SJCRH30 (cell line): ENCODE data around the gene DENND6A. TPM values are rescaled to one million over a fixed set of nuclear protein-coding genes. Genes with fewer than 3 reads are reported as not detected.
"Not testable (repeated sequence)": the region's sequence is repeated elsewhere in the genome, so short reads cannot be mapped to it uniquely, and the experiment has no call there.

ENCODE experiments used
- DNase-seq, 2 experiments: peaks; one replicate each; pipeline ENCODE4 v3.0.0-alpha.2; 2015 to 2020
- H3K27ac ChIP-seq: fragments of 250-450 bp; sonication (Bioruptor Pico); 2 replicates; pipeline ENCODE4 v1.5.1; 2020; ENCODE audit warnings: mild to moderate bottlenecking, moderate library complexity
- H3K27me3 ChIP-seq: fragments of 250-450 bp; sonication (Bioruptor Pico); 2 replicates; pipeline ENCODE4 v1.5.1; 2020; ENCODE audit warnings: mild to moderate bottlenecking, moderate library complexity
- H3K36me3 ChIP-seq: fragments of 250-450 bp; sonication (Bioruptor Pico); 2 replicates; pipeline ENCODE4 v1.5.1; 2020; ENCODE audit warnings: mild to moderate bottlenecking, moderate library complexity
- H3K4me1 ChIP-seq: fragments of 250-450 bp; sonication (Bioruptor Pico); 2 replicates; pipeline ENCODE4 v1.5.1; 2020; ENCODE audit warnings: mild to moderate bottlenecking, moderate library complexity
- H3K4me3 ChIP-seq: fragments of 250-450 bp; sonication (Bioruptor Pico); 2 replicates; pipeline ENCODE4 v1.5.1; 2020; ENCODE audit warnings: mild to moderate bottlenecking, moderate library complexity
- H3K9me3 ChIP-seq: fragments of 250-450 bp; sonication (Bioruptor Pico); replicated peaks from 2 replicates; pipeline ENCODE4 v1.5.1; 2020; ENCODE audit warnings: mild to moderate bottlenecking, moderate library complexity
- total RNA-seq: library from RNA; depleted of rRNA; stranded (reverse); fragments of >200 nt; shearing (Covaris generic); gene quantifications from 2 replicates; pipeline ENCODE4 v1.2.3, GENCODE V29; 2014

The DENND6A gene
- total RNA-seq, 1 experiment from 2014 or later, result 19.8 TPM

- no peaks in the 10 kb centered on the region for H3K27me3 ChIP-seq
- DNase-seq, result no peak
- H3K4me3 ChIP-seq, result no peak overlapping the region
- no peaks in the 10 kb centered on the region for H3K4me1 ChIP-seq
- no peak overlapping the region for H3K27ac ChIP-seq
- no peaks in the 10 kb centered on the region for H3K36me3 ChIP-seq
- H3K9me3 ChIP-seq, result no peaks in the 10 kb centered on the region
Measured at GRCh38 chr3:57709031-57709430, 16.2 kb upstream of the DENND6A start.

GRCh38 chr3:57706462-57706861, 13.6 kb upstream of the DENND6A start:
- Histone ChIP-seq H3K27me3 (no peaks in the 10 kb centered on the region), H3K36me3 (no peaks in the 10 kb centered on the region), H3K9me3 (no peaks in the 10 kb centered on the region), H3K4me1 (no peaks in the 10 kb centered on the region), H3K4me3 (no peak overlapping the region), H3K27ac (no peak overlapping the region)
- DNase-seq, result no peak

GRCh38 chr3:57705351-57705750, 12.5 kb upstream of the DENND6A start:
- not testable (repeated sequence) for H3K4me3 ChIP-seq, DNase-seq, H3K27ac ChIP-seq, H3K9me3 ChIP-seq, H3K36me3 ChIP-seq, H3K4me1 ChIP-seq, H3K27me3 ChIP-seq

- Histone ChIP-seq H3K9me3 (no peaks in the 10 kb centered on the region), H3K27ac (no peak overlapping the region), H3K4me1 (no peaks in the 10 kb centered on the region), H3K36me3 (no peaks in the 10 kb centered on the region), H3K27me3 (no peaks in the 10 kb centered on the region), H3K4me3 (no peak overlapping the region)
- DNase-seq, result no peak
Measured at GRCh38 chr3:57701781-57702180, 8.9 kb upstream of the DENND6A start.

- no peaks in the 10 kb centered on the region for H3K9me3 ChIP-seq
- no peaks in the 10 kb centered on the region for H3K4me1 ChIP-seq
- H3K27ac ChIP-seq, result no peak overlapping the region
- DNase-seq, result no peak
- no peaks in the 10 kb centered on the region for H3K27me3 ChIP-seq
- H3K4me3 ChIP-seq, result no peak overlapping the region
- no peaks in the 10 kb centered on the region for H3K36me3 ChIP-seq
Measured at GRCh38 chr3:57700737-57701136, 7.9 kb upstream of the DENND6A start.

- Histone ChIP-seq H3K4me1 (no peaks in the 10 kb centered on the region), H3K36me3 (no peaks in the 10 kb centered on the region), H3K27ac (no peak overlapping the region), H3K4me3 (no peak overlapping the region), H3K9me3 (no peaks in the 10 kb centered on the region), H3K27me3 (no peaks in the 10 kb centered on the region)
- DNase-seq, result no peak
Measured at GRCh38 chr3:57699591-57699990, 6.7 kb upstream of the DENND6A start.

- DNase-seq, result no peak
- no peaks in the 10 kb centered on the region for H3K4me1 ChIP-seq
Measured at GRCh38 chr3:57696801-57697321, 4.0 kb upstream of the DENND6A start.

GRCh38 chr3:57694146-57694545, 1.3 kb upstream of the DENND6A start:
- H3K36me3 ChIP-seq, result no peaks in the 10 kb centered on the region
- no peak overlapping the region for H3K27ac ChIP-seq
- no peaks in the 10 kb centered on the region for H3K4me1 ChIP-seq
- no peak overlapping the region for H3K4me3 ChIP-seq
- no peaks in the 10 kb centered on the region for H3K9me3 ChIP-seq
- DNase-seq, result no peak
- H3K27me3 ChIP-seq, result no peaks in the 10 kb centered on the region

More at GRCh38 chr3:57696801-57697321, 4.0 kb upstream of the DENND6A start:
- H3K27ac ChIP-seq, result no peak overlapping the region
- no peaks in the 10 kb centered on the region for H3K9me3 ChIP-seq
- no peaks in the 10 kb centered on the region for H3K36me3 ChIP-seq
- H3K27me3 ChIP-seq, result no peaks in the 10 kb centered on the region
- no peak overlapping the region for H3K4me3 ChIP-seq

- H3K4me1 ChIP-seq, DNase-seq, H3K27me3 ChIP-seq, H3K9me3 ChIP-seq, H3K36me3 ChIP-seq: not testable (repeated sequence)
- Histone ChIP-seq H3K27ac (peak overlapping the region; percentile 90), H3K4me3 (peak overlapping the region; percentile 73)
Measured at GRCh38 chr3:57692133-57692395, 813 bp downstream of the DENND6A start.

GRCh38 chr3:57691411-57692132, 1.3 kb downstream of the DENND6A start:
- peaks cover 5% of the 10 kb centered on the region; the same call in 1 of the 2 replicates for H3K4me1 ChIP-seq
- peak overlapping the region; percentile 73 for H3K4me3 ChIP-seq
- peak overlapping the region; percentile 90 for H3K27ac ChIP-seq
- H3K27me3 ChIP-seq, result no peaks in the 10 kb centered on the region
- peak; percentile 3 to 13 for DNase-seq
- H3K9me3 ChIP-seq, result no peaks in the 10 kb centered on the region
- no peaks in the 10 kb centered on the region for H3K36me3 ChIP-seq

GRCh38 chr3:57689367-57690053, 3.4 kb downstream of the DENND6A start:
- Histone ChIP-seq H3K36me3 (no peaks in the 10 kb centered on the region), H3K9me3 (no peaks in the 10 kb centered on the region), H3K27ac (no peak overlapping the region), H3K4me1 (peaks cover 5% of the 10 kb centered on the region; the same call in 1 of the 2 replicates), H3K4me3 (no peak overlapping the region), H3K27me3 (no peaks in the 10 kb centered on the region)
- DNase-seq, result no peak

- no peaks in the 10 kb centered on the region for H3K27me3 ChIP-seq
- peaks cover 5% of the 10 kb centered on the region; the same call in 1 of the 2 replicates for H3K4me1 ChIP-seq
- no peaks in the 10 kb centered on the region for H3K36me3 ChIP-seq
- no peak overlapping the region for H3K4me3 ChIP-seq
- H3K9me3 ChIP-seq, result no peaks in the 10 kb centered on the region
- peak; percentile 17 to 57 for DNase-seq
- H3K27ac ChIP-seq, result no peak overlapping the region
Measured at GRCh38 chr3:57688291-57688690, 4.6 kb downstream of the DENND6A start.

GRCh38 chr3:57683286-57683685, 9.6 kb downstream of the DENND6A start:
- Histone ChIP-seq H3K27ac (no peak overlapping the region), H3K4me1 (peaks cover 3% of the 10 kb centered on the region; the same call in 1 of the 2 replicates), H3K4me3 (no peak overlapping the region), H3K36me3 (no peaks in the 10 kb centered on the region), H3K27me3 (no peaks in the 10 kb centered on the region), H3K9me3 (no peaks in the 10 kb centered on the region)
- no peak for DNase-seq

GRCh38 chr3:57682284-57682683, 10.6 kb downstream of the DENND6A start:
- Histone ChIP-seq H3K27ac (no peak overlapping the region), H3K27me3 (no peaks in the 10 kb centered on the region), H3K36me3 (no peaks in the 10 kb centered on the region), H3K4me1 (no peaks in the 10 kb centered on the region), H3K4me3 (no peak overlapping the region), H3K9me3 (no peaks in the 10 kb centered on the region)
- no peak for DNase-seq

GRCh38 chr3:57681691-57682090, 11.2 kb downstream of the DENND6A start:
- no peaks in the 10 kb centered on the region for H3K4me1 ChIP-seq
- H3K27ac ChIP-seq, result no peak overlapping the region
- no peak for DNase-seq
- H3K9me3 ChIP-seq, result no peaks in the 10 kb centered on the region
- no peaks in the 10 kb centered on the region for H3K36me3 ChIP-seq
- no peaks in the 10 kb centered on the region for H3K27me3 ChIP-seq
- no peak overlapping the region for H3K4me3 ChIP-seq

GRCh38 chr3:57680046-57680445, 12.8 kb downstream of the DENND6A start:
- Histone ChIP-seq H3K36me3 (no peaks in the 10 kb centered on the region), H3K27ac (no peak overlapping the region), H3K27me3 (no peaks in the 10 kb centered on the region), H3K4me1 (no peaks in the 10 kb centered on the region), H3K9me3 (no peaks in the 10 kb centered on the region), H3K4me3 (no peak overlapping the region)
- DNase-seq, result no peak
